DMS 273 (cell line): ENCODE measurements around the gene SPATA3.
"Not testable (repeated sequence)": the region's sequence is repeated elsewhere in the genome, so short reads cannot be mapped to it uniquely, and the experiment has no call there.

Source experiments
- DNase-seq: peaks from one replicate; lab custom pipeline; 2025; ENCODE audit not compliant: unreplicated experiment; lab: John Stamatoyannopoulos, UW

Gene SPATA3

DNA sequence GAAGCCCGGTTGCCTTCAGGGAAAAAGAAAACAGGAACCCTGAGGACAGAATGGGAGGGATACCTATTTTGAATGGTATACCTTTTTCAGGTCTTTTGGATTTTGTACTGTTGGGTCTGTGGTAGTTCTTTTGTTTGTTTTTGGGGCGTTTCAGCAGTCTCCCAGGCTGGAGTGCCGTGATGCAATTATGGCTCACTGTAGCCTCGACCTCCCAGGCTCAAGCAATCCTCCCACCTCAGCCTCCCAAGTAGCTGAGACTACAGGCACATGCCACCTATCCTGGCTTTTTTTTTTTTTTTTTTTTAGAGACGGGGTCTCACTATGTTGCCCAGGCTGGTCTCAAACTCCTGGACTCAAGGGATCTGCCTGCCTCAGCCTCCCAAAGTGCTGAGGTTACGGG, 27.6 kb upstream of the SPATA3 start:
- not testable (repeated sequence) for DNase-seq

DNA sequence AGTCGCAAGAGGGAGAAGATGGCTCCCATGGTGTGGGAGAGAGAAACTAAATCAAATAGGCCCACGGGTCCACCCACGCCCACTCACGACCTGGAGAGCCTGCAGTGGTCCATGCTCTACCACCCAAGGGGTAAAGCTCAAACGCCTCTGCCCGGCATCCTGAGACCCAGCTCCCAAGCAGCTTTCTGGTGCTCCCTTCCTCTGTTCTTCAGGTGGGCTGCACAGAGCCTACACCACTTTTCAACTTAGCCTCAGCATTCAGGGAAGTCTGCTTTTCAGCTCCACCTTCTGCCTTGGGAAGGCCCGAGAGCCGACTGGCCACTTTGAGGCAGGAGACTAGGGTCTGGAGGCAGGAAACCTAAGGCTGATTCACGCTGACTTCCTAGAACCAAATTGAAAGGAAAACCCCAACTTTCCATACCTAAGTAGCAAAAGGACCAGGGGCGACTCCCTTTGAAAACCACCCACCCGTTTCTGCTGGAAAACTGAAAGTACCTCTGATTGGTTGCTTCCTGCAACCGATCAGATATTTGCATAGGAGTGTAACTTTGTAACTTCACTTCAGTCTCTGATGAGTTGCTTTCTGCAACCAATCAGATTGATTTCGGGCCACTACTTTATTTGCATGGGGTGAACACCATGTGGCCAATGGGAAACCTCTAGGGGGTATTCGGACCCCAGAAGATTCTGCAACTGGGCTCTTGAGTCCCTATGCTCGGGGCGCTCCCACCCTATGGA, 26.8 kb upstream of the SPATA3 start:
- no peak for DNase-seq

DNA sequence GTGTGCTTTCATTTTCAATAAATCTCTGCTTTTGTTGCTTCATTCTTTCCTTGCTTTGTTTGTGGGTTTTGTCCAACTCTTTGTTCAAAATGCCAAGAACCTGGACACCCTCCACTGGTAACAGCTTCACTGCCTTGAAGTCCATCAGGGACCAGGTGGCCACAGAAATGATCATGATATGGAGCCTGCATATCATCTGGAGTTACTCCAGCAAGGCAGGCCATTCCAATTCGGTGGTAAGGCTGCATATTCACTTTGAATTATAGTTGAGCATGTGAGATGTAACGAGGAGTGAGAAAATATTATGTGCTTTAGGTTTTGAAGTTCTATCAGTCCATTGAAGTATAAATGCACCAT, 26.3 kb upstream of the SPATA3 start:
- no peak for DNase-seq

DNA sequence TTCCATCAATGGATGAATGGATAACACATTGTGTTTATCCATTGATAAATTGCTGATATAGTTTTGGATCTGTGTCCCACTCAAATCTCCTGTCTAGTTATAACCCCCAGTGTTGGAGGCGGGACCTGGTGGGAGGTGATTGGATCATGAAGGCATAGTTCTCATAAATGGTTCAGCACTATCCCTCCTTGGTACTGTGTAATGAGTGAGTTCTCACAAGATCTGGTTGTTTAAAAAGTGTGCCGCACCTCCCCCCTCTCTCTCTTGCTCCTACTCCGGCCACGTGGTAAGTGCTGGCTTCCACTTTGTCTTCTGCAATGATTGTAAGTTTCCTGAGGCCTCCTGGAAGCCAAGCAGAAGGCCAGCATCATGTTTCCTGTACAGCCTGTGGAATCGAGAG, 23.9 kb upstream of the SPATA3 start:
- no peak for DNase-seq

DNA sequence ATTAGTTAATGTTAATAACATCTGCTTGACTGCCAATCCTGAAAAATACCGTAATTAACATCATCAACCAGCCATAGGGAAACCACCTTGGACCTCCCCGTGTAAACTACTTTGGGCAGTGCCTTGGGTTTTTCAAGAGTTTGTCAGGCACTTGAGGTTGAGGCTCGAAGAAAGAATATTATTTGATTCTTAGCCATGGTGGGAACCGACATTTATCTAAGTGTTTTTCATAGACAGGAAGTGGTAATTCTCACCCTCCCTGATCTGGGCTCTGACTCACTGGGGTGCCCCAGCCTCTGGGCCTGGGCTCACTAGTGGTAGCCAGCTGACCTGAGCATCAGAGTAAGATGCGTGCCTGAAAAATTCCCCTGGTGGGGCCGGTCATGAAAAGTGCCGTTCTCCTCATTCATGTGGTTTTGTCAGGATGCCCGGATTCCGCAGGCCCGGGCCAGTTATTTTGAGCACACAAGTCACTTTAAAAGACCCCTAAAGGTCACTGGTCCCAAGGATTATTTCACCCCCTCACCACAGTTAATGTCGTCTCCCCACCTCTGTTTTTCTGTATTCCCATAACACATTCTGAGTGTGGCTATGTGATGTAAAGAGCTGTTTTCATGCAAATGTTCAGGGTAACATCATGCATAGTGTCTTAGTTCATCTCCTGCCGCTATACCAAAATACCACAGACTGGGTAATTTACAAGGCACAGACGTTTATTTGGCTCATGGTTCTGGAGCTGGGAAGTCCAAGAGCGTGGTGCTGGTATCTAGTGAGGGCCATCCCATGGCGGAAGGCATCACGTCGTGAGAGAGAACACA, 21.6 kb upstream of the SPATA3 start:
- DNase-seq = no peak

DNA sequence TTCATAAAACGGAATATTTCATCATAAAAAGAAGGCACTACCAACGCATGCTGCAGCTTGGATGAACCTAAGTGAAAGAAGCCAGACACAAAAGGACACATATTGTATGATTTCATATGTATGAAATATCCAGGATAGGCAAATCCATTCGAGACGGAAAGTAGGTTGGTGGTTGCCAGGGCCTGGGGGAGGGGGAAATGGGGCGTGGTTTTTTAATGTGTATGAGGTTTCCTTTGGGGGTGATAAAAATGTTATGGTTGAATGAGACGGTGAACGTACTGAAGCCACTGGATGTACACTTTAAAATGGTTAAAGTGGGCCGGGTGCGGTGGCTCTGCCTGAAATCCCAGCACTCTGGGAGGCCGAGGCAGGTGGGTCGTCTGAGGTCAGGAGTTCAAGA, 20.0 kb upstream of the SPATA3 start:
- no peak for DNase-seq

DNA sequence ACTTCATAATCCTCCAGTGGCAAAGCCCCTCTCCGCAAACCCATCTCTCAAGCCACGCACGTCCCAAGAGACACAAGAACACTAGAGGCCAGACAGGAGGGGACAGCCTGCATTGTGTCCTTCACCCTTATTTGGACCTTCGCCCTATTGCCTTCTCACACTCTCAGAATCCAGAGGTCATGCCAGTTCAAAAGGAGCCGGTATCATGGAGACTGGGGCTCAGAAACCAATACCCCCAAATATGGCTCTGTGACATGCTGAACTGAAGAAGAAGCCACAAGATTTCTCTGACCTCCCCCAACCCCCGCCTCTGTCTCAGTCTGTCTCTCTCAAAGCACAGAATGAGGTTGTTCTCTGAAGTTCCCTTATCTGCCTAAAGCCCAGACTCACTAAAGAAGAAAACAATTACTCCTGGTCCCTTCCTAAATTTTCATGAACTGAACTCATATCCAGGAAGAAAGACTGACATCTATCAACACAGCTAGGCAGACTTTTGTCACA, 19.2 kb upstream of the SPATA3 start:
- DNase-seq = no peak

DNA sequence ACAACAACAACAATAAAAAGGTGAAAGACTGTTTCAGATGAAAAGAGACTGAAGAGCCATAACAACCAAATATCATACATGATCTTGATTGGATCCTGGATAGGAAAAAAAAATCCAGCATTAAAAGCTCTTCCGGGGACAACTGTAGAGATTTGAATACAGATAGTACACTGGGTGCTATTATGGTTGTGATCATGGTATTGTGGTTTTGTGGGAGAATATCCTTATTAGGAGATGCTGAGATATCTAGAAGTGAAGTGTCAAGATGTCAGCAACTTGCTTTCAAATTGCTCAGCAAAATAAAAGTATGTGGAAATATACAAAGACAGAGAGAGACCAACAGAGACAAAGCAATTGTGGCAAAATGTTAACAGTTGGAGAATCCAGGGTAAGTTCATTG, 15.5 kb upstream of the SPATA3 start:
- DNase-seq = no peak

DNA sequence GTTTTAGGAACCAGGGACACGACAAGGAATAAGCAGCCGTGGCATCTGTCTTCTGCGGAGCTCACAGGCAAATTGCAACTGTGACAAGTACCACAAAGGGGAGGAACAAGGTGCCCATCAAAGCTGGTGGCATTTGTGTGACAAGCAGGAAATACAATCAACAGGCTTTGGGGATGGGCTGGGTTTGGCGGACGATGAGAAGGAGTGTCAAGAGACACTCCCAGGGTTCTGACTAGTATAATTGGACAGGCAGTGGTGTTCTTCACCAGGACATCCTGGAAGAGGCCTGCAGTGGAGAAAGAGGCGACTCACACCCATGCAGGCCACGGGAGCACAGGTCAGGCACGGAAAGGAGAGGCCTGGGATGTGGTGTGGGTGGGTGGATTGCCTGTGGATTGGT, 14.2 kb upstream of the SPATA3 start:
- no peak for DNase-seq

DNA sequence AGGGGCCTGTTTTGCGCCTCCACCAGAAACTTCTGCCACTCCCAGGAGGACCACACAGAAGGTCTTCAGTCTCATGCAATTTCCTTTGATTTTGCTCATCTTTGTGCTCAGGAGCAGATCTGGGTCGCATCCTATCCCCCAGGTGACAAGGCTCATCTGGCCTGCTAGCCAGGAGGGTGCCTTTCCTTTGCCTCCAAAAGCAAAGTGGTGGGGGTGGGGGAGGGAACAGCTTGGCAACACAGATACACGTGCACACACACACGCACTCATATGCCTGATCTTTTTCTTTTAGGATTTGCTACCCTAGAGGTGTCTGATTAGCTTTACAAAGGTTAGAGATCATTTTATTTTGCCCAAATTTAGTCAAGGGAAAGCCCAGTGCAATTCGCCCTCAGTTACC, 13.8 kb upstream of the SPATA3 start:
- no peak for DNase-seq

DNA sequence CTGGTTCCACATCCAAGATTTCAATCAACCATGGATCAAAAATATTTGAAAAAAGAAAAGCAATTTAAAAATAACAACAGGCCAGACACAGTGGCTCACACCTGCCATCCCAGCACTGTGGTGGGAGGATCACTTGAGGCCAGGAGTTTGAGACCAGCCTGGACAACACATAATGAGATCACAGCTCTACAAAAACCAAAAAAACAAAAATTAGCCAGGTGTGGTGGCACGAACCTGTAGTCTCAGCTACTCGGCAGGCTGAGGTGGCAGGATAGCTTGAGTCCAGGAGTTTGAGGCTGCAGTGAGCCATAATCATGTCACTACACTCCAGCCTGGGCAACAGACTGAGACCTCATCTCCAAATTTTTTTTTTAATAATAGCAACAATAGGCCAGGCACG, 13.4 kb upstream of the SPATA3 start:
- DNase-seq = no peak

DNA sequence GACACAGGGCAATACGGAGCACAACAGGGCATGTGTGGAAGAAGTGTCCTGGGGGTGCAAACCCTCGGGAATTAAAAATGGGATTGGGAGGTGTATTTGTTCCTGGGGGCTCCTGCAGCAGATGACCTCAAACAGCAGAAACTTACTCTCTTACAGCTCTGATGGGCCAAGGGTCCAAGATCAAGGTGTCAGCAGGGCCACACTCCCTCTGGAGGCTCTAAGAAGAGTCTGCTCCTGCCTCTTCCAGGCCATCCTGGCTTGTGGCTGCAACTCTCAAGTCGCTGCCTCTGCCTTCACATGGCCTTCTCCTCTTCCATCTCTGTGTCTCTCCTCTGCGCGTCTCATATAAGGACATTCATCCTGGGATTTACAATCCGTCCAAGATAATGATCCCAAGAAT, 12.4 kb upstream of the SPATA3 start:
- no peak for DNase-seq

DNA sequence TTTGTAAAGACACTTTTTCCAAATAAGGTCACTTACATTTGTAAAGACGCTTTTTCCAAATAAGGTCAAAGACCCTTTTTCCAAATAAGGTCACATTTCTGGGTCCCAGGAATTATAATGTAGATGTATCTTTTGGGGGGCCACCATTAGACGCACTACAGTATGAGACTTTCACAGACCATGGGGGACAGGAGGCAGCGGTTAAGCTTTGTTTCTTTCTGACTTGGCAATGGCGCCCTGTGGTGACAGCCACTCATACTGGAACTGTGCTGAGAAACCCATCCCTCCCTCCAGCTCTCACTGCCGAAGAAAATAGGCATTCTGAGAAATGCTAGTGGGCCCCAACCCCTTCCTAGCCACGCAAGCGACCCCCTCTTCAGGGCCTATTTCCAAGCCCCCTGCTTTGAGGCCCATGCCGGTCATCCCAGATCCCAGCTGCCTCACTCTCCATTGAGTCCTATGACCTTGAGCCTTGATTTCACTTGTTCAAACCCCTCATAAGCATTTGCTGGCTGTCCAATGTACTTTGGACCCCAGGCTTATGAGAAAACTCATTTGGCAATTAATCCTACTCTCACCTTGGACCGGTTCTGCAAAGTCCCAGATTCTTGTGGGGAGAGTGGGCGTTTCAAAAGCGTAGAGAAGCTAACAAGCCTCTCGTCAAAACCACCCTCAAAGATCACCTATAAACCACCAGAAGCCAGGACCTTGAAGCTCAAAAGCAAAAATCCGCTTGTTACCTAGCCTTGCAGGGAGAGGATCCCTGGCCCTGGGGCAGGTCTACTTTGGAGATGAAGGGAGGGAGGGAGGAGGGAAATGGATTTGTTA, 11.3 kb upstream of the SPATA3 start:
- DNase-seq = no peak

DNA sequence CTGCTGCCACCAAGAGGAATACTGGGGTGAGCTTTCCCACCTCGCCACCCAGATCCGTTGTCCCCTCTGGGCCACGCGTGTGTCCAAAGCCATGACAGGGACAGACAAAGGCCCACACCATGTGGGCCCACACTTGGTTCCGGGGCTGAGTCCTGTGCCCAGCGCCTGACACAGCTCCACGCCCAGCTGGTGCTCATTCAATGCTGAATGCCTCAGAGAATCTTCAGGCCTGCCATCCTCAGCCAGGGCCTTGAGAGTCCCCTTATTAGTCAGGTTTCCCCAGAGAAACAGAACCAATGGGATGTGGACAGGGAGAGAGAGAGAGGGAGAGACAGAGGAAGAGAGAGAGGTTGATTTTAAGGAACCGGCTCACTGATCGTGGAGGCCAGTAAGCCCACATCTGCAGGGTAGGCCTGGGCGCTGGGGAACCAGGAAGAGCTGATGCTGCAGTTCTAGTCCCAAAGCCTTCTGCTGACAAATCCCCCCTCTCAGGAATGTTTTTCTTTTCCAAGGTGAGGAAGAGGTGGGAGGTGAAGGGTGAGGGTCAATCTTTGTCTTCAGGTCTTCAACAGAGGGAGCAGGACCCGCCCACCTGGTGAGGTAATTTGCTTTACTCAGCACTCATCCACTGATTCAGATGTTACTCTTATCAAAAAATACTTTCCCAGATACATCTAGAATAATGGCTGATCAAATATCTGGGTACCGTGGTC, 10.2 kb upstream of the SPATA3 start:
- no peak for DNase-seq

DNA sequence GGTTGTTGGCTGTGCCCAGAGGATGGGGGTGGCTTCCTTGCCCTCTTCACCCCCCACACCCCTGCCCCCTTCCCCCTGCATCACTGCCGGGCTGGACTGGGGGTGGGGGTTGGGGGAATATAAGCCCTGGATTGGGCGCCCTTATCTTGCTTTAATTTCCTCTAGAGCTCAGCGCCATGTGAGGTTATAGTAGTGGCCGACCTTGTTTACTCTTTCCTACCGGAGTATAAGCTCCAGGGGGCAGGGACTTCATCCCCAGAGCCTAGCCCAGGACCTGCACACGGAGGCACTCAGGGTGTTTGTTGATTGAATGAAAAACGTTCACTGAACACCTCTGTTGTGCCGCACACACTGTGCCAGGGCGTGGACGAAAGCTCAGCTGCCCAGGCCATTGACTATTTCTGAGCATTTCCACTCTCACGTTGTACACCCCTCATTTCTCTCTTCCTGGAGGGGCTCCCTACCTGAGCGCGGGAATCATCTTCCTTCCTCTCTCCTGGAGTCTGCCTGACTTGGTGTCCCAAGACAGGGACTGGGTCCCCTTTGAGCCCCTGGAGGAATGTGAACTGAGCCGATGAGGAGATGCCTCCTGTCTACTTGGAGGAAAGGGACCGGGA, 9.3 kb upstream of the SPATA3 start:
- DNase-seq = no peak

DNA sequence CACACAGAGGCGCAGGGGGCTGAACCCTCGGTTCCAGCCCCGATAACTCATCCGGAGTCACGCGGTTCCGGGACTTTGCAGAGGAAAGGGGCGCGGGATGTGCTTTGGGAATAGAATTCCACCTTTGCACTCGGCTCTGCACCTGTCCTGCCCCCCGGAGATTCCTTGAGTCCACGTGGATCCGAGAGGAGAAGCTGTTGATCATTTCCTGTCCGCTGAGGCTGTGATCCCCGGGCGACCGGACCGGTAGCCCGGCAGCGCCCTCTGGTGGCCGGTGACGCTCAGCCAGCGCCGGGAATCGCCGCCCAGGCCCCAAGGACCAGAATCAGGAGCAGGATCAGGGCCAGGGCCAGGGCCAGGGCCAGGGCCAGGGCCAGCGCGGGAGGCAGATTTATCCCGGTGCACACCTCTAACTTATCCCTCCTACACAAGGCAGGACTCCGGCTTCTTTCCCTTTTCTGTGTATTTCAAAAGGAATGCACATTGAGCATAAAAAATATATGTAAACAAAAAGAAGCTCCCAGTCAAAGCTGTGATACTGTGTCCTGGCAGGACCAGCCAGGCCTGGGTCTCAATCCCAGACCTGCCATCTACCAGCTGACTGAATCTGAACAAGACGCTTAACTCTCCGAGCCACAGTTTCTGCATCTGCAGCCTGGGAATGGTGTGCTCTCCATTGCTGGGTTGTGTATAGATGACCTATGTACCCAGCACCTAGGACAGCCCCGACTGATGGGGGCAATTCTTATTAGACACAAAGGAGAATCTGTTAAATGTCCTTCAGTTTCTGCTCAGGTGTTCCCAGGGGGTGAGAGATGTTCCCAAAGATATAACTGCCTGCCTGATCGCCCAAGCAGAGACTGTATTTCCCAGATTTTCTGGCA, 8.5 kb upstream of the SPATA3 start:
- DNase-seq = peak; percentile 87

DNA sequence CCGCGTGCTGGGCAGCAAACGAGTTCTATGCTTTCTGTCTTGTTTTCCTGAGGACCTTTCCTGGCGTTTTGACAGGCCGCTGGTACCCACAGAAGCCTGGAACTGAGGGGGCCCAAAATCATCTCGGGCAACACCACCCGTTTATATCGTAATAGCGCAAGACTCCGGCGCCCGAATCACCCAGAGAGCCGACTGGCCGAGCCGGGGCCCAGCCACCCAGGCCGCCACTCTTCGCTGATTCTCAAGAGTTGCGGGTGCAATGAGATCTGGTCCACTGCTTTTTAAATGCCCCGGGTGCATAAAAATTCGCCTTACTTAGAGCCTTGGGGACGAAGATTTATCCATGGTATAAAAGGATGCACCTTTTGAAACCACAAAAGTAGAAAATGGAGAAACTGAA, 6.2 kb upstream of the SPATA3 start:
- no peak for DNase-seq

DNA sequence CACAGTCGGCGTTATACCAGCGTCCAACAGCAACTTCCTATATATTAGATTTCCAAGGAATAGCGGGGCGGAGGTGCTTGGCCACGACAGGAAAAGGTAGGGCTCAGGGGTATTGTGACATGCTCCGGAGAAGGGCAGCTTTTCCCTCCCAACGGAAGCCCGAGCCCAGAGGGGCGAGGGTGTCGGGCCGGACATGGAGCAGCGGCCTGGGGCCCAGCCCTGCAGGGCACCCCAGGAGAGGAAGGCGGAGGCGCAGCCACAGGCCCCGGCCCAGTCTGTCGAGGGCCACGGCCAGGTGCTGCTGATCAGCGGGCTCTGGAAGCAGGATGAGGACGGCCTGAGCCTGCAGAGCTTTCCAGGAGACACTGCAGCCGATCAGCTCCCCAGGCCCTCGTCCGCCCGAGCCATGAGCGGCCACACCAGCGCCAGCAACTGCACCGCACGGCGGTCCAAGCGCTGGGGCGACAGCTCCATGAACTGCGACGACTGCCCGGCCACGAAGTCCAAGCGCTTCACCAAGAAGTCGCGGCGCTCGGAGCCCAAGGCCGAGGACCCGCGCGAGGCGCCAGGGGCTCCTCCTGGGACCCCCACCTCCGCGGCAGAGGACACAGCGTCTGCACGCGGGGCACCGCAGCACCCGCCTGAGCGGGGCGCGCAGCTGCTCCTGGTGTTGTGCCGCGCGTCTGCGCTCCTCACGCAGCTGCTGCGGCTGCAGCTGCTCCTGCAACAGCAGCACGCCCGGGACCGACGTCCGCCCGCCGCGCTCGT, 5.6 kb upstream of the SPATA3 start:
- DNase-seq = no peak

DNA sequence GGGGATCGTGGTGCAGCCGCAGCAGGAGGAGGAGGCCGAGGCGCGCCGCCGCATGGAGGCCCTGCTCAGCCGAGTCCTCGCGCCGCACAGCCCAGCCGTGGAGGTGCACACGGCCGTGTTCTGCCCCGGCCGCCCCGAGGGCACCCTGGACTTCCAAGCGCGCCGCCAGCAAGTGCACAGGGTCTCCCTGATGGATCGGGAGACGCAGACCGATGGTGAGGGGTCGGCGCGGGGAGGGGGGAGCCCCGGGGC, 5.1 kb upstream of the SPATA3 start:
- no peak for DNase-seq
